NT2/D1 (cell line): ENCODE results near the gene AXIN1.
"Not testable (repeated sequence)": the region's sequence is repeated elsewhere in the genome, so short reads cannot be mapped to it uniquely, and the experiment has no call there.

Source experiments
- SUZ12 ChIP-seq: IDR thresholded peaks from 2 replicates; pipeline ENCODE4 v1.6.1; 2011; ENCODE audit not compliant: insufficient read length, insufficient read depth; ENCODE audit errors: extremely low read depth
- YY1 ChIP-seq: IDR thresholded peaks from 2 replicates; pipeline ENCODE4 v1.6.1; 2011; ENCODE audit not compliant: insufficient read length, insufficient read depth
- ZNF274 ChIP-seq: IDR thresholded peaks from 2 replicates; pipeline ENCODE4 v1.6.1; 2011; ENCODE audit warnings: mild to moderate bottlenecking, low read depth, low read length

- TF ChIP-seq YY1, ZNF274, SUZ12: not testable (repeated sequence)
Observed at GRCh38 chr16:258091-258490, 94.4 kb downstream of the AXIN1 start.
